ENCODE measurements around the gene PREX1. TPM values are rescaled to one million over a fixed set of nuclear protein-coding genes. Genes with fewer than 3 reads are reported as not detected.
"Not testable (repeated sequence)": the region's sequence is repeated elsewhere in the genome, so short reads cannot be mapped to it uniquely, and the experiment has no call there.

The PREX1 gene
- total and polyA plus RNA-seq, 2 donors, result 12.6 to 18.1 TPM

DNA sequence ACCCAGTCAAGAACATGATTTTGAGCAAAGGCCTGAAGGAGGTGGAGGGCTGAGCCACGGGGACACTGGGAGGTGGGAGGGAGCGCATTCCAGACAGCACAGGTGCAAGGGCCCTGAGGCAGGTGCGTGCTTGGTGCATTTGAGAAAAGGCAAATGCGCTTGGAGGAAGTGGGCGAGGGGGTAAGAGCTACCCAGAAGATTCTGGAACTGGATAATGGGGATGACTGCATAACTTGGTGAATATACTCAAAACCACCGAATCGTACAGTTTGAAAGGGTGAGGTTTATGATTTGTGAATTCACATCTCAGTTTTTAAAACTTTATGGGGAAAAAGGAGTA is 9.8 kb downstream of the PREX1 start:
- Histone ChIP-seq H3K4me3 (ENCODE audit: low read depth, low read length) (no peak overlapping the region), H3K27ac (ENCODE audit: low read depth) (no peak overlapping the region), H3K36me3 (ENCODE audit: insufficient read depth) (no peaks in the 10 kb centered on the region), H3K4me1 (ENCODE audit: insufficient read depth) (no peaks in the 10 kb centered on the region)
- WGBS, result 85% methylated on average over 7 of the region's 7 CpGs
- DNase-seq (ENCODE audit: extremely low spot score), result no peak

DNA sequence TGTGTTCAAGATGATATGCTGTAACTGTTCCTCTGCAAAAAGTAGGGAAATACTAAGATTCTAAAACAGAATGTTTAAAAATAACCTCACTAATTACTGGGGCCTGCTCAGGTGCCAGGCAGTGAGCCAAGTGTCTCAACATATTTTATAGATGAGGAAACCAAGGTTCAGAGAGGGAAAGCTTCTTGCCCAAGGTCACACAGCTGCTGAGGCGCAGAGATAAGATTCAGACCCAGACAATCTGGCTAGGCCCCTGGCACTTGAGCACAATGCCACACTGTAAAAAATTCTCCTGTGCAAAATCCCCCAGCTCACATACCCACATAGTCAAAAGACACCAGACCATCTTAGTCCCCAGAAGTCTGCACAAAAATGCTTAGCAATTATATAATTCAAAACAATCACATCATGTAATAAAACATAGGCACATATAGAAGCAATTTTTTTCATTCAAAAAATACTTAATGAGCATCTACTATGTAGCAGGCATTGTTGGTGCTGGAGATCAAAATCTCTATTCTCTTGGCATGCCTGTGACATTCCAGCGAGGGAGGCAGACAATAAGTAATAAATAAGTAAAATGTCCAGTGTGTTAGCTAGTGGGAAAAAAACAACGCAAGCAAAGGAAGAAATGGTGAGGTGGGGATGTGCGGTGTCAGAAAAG is 10.3 kb downstream of the PREX1 start:
- 92% methylated on average over 4 of the region's 4 CpGs for WGBS
- H3K36me3 ChIP-seq (ENCODE audit: insufficient read depth), result no peaks in the 10 kb centered on the region

DNA sequence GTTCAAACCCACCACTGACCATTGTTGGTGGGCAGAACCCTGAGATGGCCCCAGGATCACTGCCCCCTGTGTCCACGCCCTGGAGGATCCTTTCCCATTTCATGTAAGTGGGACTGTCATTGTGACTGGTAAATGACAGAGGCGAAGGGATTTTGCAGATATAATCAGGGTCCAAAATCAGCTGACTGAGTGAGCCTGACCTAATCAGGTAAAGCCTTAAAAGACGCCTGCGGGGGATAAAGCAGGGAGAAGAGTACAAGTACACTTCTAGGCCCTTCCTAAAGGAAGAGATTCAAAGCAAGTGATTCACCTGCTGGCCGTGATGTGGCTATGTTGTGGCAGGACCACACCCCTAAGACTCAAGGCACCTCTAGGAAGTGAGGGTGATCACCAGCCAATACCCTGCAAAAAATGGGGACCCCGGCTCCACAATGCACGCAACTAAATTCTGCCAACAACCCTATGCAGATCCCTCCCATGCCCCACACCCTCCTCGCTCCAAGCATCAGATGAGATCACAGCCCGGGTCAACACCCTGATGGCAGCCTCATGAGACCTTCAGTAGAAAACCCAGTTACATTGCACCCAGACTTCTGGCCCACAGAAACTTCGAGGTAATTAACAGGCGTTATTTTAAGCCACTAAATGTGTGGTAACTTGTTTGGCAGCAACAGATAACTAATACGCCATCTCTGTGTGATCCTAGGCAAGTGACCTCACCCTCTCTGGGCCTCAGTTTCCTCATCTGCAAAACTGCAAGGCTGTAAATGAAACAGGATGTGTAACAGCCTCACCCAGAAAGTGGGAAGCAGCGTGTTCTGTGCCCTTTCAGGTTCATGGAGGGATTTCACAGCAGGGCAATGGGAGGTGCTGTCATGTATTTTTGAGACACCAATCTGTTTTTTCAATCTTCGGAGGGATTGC is 11.3 kb downstream of the PREX1 start:
- WGBS, result 91% methylated on average over 14 of the region's 14 CpGs
- no peak overlapping the region for H3K27ac ChIP-seq (ENCODE audit: low read depth)

More for the DNA sequence above, 10.3 kb downstream of the PREX1 start:
- Histone ChIP-seq H3K4me3 (ENCODE audit: low read depth, low read length) (no peak overlapping the region), H3K4me1 (ENCODE audit: insufficient read depth) (no peaks in the 10 kb centered on the region), H3K27ac (ENCODE audit: low read depth) (no peak overlapping the region)
- DNase-seq (ENCODE audit: extremely low spot score), result no peak

DNA sequence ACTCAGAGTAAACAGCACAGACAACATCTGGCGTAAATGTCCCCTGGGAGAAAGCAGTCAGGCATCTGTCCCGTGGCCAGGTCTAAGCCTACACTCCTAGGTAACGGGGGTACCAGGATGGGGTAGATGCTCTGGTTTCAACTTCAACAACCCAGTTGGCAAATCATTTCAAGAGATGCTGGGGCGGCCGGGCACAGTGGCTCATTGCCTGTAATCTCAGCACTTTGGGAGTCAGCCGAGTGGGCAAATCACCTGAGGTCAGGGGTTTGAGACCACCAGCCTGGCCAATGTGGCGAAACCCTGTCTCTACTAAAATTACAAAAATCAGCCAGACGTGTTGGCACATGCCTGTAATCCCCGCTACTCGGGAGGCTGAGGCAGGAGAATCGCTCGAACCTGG is 12.3 kb downstream of the PREX1 start:
- DNase-seq (ENCODE audit: extremely low spot score), result no peak
- Histone ChIP-seq H3K4me1 (ENCODE audit: insufficient read depth) (no peaks in the 10 kb centered on the region), H3K27ac (ENCODE audit: low read depth) (no peak overlapping the region), H3K36me3 (ENCODE audit: insufficient read depth) (no peaks in the 10 kb centered on the region), H3K4me3 (ENCODE audit: low read depth, low read length) (no peak overlapping the region)
- WGBS, result 88% methylated on average over 12 of the region's 12 CpGs

More for the DNA sequence above, 11.3 kb downstream of the PREX1 start:
- no peak for DNase-seq (ENCODE audit: extremely low spot score)
- H3K4me1 ChIP-seq (ENCODE audit: insufficient read depth), result no peaks in the 10 kb centered on the region
- no peak overlapping the region for H3K4me3 ChIP-seq (ENCODE audit: low read depth, low read length)
- no peaks in the 10 kb centered on the region for H3K36me3 ChIP-seq (ENCODE audit: insufficient read depth)

DNA sequence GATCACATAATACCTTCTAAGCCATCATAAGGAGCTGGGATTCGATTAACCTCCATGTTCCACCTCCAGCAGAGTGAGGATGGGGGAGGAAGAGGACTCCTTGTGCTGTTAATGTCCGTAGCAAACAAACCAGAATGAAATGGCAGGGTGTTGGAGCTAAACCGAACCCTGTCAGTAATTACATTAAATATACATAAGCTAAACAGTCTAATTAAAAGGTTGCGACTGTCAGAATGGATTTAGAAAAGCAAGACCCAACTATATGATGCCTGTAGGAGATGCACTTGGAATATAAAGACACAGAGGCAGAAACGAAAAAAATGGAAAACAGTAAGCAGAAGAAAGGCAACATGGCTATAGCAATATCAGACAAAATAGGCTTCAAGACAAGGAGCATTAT is 13.2 kb downstream of the PREX1 start:
- DNase-seq (ENCODE audit: extremely low spot score), result no peak
- Histone ChIP-seq H3K27ac (ENCODE audit: low read depth) (no peak overlapping the region), H3K4me1 (ENCODE audit: insufficient read depth) (no peaks in the 10 kb centered on the region), H3K36me3 (ENCODE audit: insufficient read depth) (no peaks in the 10 kb centered on the region), H3K4me3 (ENCODE audit: low read depth, low read length) (no peak overlapping the region)
- WGBS, result 85% methylated on average over 5 of the region's 5 CpGs

DNA sequence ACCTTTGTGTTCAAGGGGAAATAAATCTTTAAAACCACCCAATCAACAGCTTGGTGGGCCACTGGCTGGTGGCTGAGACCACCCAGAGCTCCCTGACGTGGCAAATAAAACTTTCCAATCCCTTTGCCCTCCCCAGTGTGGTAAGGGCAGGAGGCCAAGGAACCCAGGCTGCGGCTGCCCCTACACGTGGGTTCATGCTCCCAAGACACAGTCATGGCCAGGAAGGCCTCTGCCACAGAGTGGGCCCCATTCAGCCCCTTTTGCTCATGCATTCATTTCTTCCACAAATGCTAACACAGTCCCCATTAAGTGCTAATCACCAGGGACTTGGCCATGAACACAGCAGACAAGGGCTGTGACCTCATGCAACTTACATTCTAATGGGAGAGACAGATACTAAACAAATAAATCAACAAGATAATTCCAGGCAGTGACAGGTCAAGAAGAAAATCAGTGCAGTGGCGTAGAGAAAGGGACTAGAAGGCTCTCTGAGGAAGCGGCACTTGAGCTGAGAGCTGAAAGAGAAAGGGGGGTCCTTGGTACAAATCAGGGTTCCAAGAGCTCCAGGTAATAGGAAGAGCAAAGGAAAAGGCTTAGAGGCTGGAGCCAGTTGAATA is 13.8 kb downstream of the PREX1 start:
- H3K4me3 ChIP-seq (ENCODE audit: low read depth, low read length), result no peak overlapping the region
- no peak for DNase-seq (ENCODE audit: extremely low spot score)
- H3K27ac ChIP-seq (ENCODE audit: low read depth), result no peak overlapping the region
- no peaks in the 10 kb centered on the region for H3K36me3 ChIP-seq (ENCODE audit: insufficient read depth)
- 70% methylated on average over 5 of the region's 5 CpGs for WGBS
- no peaks in the 10 kb centered on the region for H3K4me1 ChIP-seq (ENCODE audit: insufficient read depth)

DNA sequence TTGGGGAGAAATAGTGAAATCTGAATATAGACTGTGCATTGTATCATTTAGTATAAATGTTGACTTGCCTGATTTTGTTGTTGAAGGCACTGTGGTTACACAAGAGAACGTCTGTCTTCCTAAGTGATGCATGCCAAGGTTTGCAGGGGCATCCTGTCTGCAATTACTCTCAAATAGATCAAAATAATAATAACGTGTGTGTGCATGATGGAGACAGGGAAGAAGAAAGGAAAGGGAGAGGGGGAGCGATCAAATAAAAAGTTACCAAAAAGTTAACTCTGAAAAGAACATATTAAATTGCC is 14.4 kb downstream of the PREX1 start:
- Histone ChIP-seq H3K4me1 (ENCODE audit: insufficient read depth) (no peaks in the 10 kb centered on the region), H3K27ac (ENCODE audit: low read depth) (no peak overlapping the region), H3K36me3 (ENCODE audit: insufficient read depth) (no peaks in the 10 kb centered on the region), H3K4me3 (ENCODE audit: low read depth, low read length) (no peak overlapping the region)
- no peak for DNase-seq (ENCODE audit: extremely low spot score)
- 52% methylated on average over 3 of the region's 3 CpGs for WGBS

DNA sequence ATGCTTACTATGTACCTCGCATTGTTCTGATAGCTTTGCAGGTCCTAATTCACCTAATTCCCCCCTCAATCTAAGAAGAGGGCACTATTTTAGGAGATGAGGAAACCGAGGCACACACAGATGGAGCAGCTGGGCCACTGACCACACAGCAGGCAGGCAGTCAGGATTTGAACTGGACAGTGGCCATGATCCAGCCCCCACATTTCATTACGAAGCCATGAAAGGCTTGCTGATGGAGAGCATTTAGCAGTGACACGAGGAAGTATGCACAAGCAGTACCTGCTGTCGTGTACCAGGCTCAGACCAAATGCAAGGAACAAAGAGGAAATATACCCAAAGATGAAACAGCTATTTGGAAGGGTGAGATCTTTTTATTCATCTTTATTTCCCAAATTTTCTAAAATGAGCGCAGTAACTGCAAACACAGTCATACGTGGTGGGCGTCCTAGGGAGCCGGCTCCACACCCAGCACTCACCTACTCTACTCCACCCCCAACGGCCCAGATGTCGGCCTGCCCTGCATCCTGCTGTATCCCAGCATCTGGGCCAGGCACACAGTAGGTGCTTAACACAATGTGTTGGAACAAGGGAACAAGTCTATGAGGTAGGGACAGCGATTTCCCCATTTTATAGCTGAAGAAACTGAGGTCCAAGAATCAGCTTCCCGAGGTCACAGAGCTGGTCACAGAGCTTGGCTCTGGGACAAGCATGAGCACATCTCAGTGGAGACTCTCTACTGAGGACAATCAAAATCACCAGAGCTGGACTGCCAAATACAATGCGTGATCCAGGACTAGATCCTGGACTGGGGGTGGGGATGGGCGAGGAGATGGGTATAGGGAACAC is 15.0 kb downstream of the PREX1 start:
- H3K4me3 ChIP-seq (ENCODE audit: low read depth, low read length), result no peak overlapping the region
- no peak for DNase-seq (ENCODE audit: extremely low spot score)
- 75% methylated on average over 15 of the region's 15 CpGs for whole genome bisulfite sequencing
- no peaks in the 10 kb centered on the region for H3K36me3 ChIP-seq (ENCODE audit: insufficient read depth)
- H3K27ac ChIP-seq (ENCODE audit: low read depth), result no peak overlapping the region
- no peaks in the 10 kb centered on the region for H3K4me1 ChIP-seq (ENCODE audit: insufficient read depth)

DNA sequence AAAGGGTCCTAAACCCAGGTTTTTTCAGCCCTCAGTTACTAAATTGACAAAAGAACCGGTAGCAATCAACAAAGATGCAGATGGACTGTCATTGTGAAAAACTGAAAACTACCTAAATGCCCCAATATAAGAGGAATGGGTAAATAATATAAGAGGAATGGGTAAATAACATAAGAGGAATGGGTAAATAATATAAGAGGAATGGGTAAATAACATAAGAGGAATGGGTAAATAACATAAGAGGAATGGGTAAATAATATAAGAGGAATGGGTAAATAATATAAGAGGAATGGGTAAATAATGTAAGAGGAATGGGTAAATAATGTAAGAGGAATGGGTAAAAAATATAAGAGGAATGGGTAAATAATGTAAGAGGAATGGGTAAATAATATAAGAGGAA is 15.7 kb downstream of the PREX1 start:
- 88% methylated on average over 1 of the region's 1 CpG for WGBS
- H3K4me1 ChIP-seq (ENCODE audit: insufficient read depth); H3K4me3 ChIP-seq (ENCODE audit: low read depth, low read length); H3K36me3 ChIP-seq (ENCODE audit: insufficient read depth); DNase-seq (ENCODE audit: extremely low spot score); H3K27ac ChIP-seq (ENCODE audit: low read depth): not testable (repeated sequence)

DNA sequence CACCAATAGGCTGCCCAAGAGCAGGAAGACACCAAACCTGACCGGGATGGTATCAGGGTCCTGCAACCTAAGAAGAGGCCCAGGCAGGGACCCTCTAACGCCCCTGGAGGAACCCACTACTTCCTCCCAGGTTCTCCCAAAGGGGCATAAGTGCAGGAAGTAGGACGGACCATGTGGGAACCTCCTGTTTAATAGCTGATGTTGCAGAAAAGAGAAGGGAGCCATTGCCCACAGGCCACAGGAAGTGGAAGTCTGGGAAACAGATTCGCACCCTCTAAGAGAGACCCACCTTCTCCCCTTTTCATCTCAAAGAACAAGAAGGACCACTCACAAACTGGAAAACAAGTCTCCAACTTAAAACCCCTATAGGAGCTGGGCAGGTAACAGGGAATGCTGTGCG is 18.1 kb downstream of the PREX1 start:
- no peak overlapping the region for H3K4me3 ChIP-seq (ENCODE audit: low read depth, low read length)
- DNase-seq (ENCODE audit: extremely low spot score), result no peak
- H3K4me1 ChIP-seq (ENCODE audit: insufficient read depth), result no peaks in the 10 kb centered on the region
- no peak overlapping the region for H3K27ac ChIP-seq (ENCODE audit: low read depth)
- 83% methylated on average over 5 of the region's 5 CpGs for WGBS
- no peaks in the 10 kb centered on the region for H3K36me3 ChIP-seq (ENCODE audit: insufficient read depth)

DNA sequence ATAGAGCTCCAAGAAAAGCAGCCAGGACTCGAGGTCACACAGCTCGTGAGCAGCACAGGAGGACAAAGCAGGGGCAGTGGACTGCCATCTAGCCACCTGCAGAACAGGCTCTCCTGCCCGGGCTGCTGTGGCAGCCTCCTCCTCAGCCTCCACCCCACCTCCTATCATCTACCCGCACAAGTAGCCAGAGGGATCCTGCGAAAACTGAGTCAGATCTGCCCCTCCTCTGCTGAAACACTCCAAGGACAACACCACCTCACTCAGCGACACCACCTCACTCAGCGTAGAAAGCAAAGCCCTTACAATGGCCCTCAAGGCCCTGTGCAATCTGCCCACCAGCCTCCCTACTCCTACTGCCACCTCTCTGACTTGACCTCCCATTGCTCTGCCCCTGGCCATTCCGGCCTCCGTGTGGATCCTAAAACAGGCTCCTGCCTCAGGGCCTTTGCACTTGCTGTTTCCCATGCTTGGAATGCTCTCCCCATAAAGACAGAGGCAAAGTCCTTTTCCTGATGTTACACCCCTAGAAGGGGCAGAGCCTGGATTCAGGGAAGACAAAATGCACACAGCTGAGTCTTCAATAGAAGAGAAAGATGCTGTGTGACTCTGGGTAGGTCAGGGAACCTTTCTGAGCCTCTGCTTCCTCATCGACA is 19.3 kb downstream of the PREX1 start:
- DNase-seq (ENCODE audit: extremely low spot score), result no peak
- Histone ChIP-seq H3K27ac (ENCODE audit: low read depth) (no peak overlapping the region), H3K4me1 (ENCODE audit: insufficient read depth) (no peaks in the 10 kb centered on the region), H3K36me3 (ENCODE audit: insufficient read depth) (no peaks in the 10 kb centered on the region), H3K4me3 (ENCODE audit: low read depth, low read length) (no peak overlapping the region)
- 86% methylated on average over 10 of the region's 10 CpGs for WGBS

DNA sequence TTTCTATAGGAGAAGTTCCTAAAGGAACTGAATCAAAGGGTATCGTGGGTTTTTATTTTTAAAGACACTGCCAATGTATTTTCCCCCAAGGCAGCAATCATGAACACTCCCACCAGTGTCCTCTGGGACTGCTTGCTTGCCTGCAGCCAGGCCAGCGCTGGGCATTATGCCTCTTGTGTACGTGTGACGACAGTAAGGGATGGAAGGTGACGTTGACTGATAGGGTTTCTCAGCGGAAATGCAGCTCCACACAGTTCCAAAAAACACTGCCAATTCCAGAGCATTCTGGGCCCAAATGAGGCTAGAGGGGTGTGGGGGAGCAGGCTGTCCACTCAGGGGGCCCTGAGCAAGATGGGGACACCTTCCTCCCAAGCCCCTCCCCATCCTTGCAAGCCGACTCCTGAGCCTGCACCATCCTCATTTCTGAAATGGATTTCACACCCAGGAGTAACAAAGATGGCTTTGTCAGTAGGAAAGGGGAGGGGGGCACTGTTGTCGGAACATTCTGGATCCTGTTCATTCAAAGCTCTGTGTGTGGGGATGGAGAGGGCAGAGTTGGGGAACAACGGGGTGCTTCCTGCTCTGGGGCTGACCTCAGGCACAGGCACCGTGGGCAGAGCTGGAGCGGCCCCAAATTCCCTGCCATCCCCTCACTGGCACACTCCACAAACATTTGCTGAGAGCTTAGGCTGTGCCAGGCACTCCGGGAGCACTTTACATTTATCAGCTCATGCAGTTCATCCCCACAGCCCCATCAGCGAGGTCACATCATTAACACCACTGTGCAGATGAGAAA is 20.0 kb downstream of the PREX1 start:
- no peak overlapping the region for H3K27ac ChIP-seq (ENCODE audit: low read depth)
- no peak overlapping the region for H3K4me3 ChIP-seq (ENCODE audit: low read depth, low read length)
- H3K4me1 ChIP-seq (ENCODE audit: insufficient read depth), result no peaks in the 10 kb centered on the region
- WGBS, result 78% methylated on average over 13 of the region's 13 CpGs
- DNase-seq (ENCODE audit: extremely low spot score), result no peak
- no peaks in the 10 kb centered on the region for H3K36me3 ChIP-seq (ENCODE audit: insufficient read depth)
